Embryonic facial prominence (tissue), 1 donor: ENCODE data around the gene PADI1.

ENCODE experiments used
- DNase-seq: peaks from one replicate; pipeline ENCODE4 v3.0.0-alpha.2; 2016; ENCODE audit errors: extremely low spot score

PADI1 gene

GRCh38 chr1:17183388-17184160, 21.4 kb upstream of the PADI1 start:
- DNase-seq = no peak

GRCh38 chr1:17184161-17184665, 20.7 kb upstream of the PADI1 start:
- DNase-seq = no peak

GRCh38 chr1:17184822-17185484, 20.0 kb upstream of the PADI1 start:
- DNase-seq = no peak

- no peak for DNase-seq
Observed at GRCh38 chr1:17185485-17185860, 19.5 kb upstream of the PADI1 start.

GRCh38 chr1:17186216-17186909, 18.6 kb upstream of the PADI1 start:
- DNase-seq = no peak

GRCh38 chr1:17187051-17187450, 17.9 kb upstream of the PADI1 start:
- DNase-seq = no peak

- no peak for DNase-seq
Observed at GRCh38 chr1:17188217-17188616, 16.7 kb upstream of the PADI1 start.

GRCh38 chr1:17188889-17189631, 15.9 kb upstream of the PADI1 start:
- no peak for DNase-seq

GRCh38 chr1:17189632-17189990, 15.3 kb upstream of the PADI1 start:
- DNase-seq = no peak

GRCh38 chr1:17190010-17190995, 14.6 kb upstream of the PADI1 start:
- DNase-seq = no peak

GRCh38 chr1:17191990-17192242, 13.0 kb upstream of the PADI1 start:
- no peak for DNase-seq

GRCh38 chr1:17192394-17193221, 12.3 kb upstream of the PADI1 start:
- DNase-seq = no peak

- no peak for DNase-seq
Observed at GRCh38 chr1:17193222-17194132, 11.5 kb upstream of the PADI1 start.

- DNase-seq = no peak
Observed at GRCh38 chr1:17194133-17194475, 10.8 kb upstream of the PADI1 start.

- DNase-seq = no peak
Observed at GRCh38 chr1:17194615-17195528, 10.1 kb upstream of the PADI1 start.

- no peak for DNase-seq
Observed at GRCh38 chr1:17195731-17196130, 9.2 kb upstream of the PADI1 start.

- no peak for DNase-seq
Observed at GRCh38 chr1:17196496-17197185, 8.3 kb upstream of the PADI1 start.

- no peak for DNase-seq
Observed at GRCh38 chr1:17197696-17198095, 7.2 kb upstream of the PADI1 start.
